Vagina (tissue), 2 donors: ENCODE measurements around the gene ACRBP. TPM values are rescaled to one million over a fixed set of nuclear protein-coding genes. Genes with fewer than 3 reads are reported as not detected.

Source experiments
- DNase-seq, 2 donors: peaks; one replicate each; pipeline ENCODE4 v3.0.0-alpha.2; 2017; ENCODE audit errors: extremely low spot score in 2 of 2
- H3K27ac ChIP-seq: fragments of 200-600 bp; sonication (generic); one replicate; pipeline ENCODE4 v1.5.1; 2019
- H3K27me3 ChIP-seq: fragments of 200-600 bp; sonication (generic); one replicate; pipeline ENCODE4 v1.5.1; 2019
- H3K36me3 ChIP-seq, 2 donors: fragments of 200-600 bp; sonication (generic); one replicate each; pipeline ENCODE4 v1.5.1; 2017 to 2019
- H3K4me1 ChIP-seq: fragments of 200-600 bp; sonication (generic); one replicate; pipeline ENCODE4 v1.5.1; 2019
- H3K4me3 ChIP-seq, 2 donors: fragments of 200-600 bp; sonication (generic); 1 replicate in 1 of 2; 2 replicates in 1 of 2; pipeline ENCODE4 v1.5.1; 2016 to 2019
- H3K9me3 ChIP-seq: fragments of 200-600 bp; sonication (generic); one replicate; pipeline ENCODE4 v1.5.1; 2019
- POLR2A ChIP-seq, 2 donors: fragments of 450-650 bp; IDR thresholded peaks; one replicate each; pipeline ENCODE4 v1.6.1; 2017; ENCODE audit warnings: antibody characterized with exemption in 2 of 2, mild to moderate bottlenecking in 2 of 2, moderate library complexity in 2 of 2
- POLR2AphosphoS5 ChIP-seq, 2 donors: sonication (generic); formaldehyde crosslinking; IDR thresholded peaks; one replicate each; pipeline ENCODE4 v1.9.0; 2017; ENCODE audit warnings: antibody characterized with exemption in 2 of 2, mild to moderate bottlenecking in 2 of 2, low read depth in 1 of 2; ENCODE audit not compliant: insufficient read depth in 1 of 2
- intact Hi-C: fragments of 100-400 bp; cut with DNase I; formaldehyde crosslinking; loops from one replicate; pipeline ENCODE4 v1.15.1; 2023
- total RNA-seq: library from RNA; depleted of rRNA; stranded (reverse); fragments of >200 nt; gene quantifications from one replicate; pipeline ENCODE4 v1.2.3, GENCODE V29; 2016
- TF ChIP-seq, protein P1 (sequence below), 3 experiments: fragments of 450-650 bp in 2 of 3; fragments of 200-600 bp in 1 of 3; sonication (generic) in 1 of 3; IDR thresholded peaks; one replicate each; pipeline ENCODE4 v1.5.1; 2017 to 2019; ENCODE audit warnings: antibody characterized with exemption in 3 of 3, mild to moderate bottlenecking in 2 of 3, moderate library complexity in 2 of 3

Gene ACRBP
- total RNA-seq, 1 donor from 2014 or later: 0.74 TPM

- Histone ChIP-seq H3K4me3 (no peak overlapping the region), H3K9me3 (no peaks in the 10 kb centered on the region), H3K4me1 (peaks cover 12% of the 10 kb centered on the region), H3K27ac (no peak overlapping the region), H3K36me3 (peaks cover 0 to 31% of the 10 kb centered on the region in 2 donors), H3K27me3 (no peaks in the 10 kb centered on the region)
- DNase-seq: no peak
- no peak for TF ChIP-seq POLR2A (IDR thresholded peaks at IDR 0.05)
- TF ChIP-seq, protein P1, sequence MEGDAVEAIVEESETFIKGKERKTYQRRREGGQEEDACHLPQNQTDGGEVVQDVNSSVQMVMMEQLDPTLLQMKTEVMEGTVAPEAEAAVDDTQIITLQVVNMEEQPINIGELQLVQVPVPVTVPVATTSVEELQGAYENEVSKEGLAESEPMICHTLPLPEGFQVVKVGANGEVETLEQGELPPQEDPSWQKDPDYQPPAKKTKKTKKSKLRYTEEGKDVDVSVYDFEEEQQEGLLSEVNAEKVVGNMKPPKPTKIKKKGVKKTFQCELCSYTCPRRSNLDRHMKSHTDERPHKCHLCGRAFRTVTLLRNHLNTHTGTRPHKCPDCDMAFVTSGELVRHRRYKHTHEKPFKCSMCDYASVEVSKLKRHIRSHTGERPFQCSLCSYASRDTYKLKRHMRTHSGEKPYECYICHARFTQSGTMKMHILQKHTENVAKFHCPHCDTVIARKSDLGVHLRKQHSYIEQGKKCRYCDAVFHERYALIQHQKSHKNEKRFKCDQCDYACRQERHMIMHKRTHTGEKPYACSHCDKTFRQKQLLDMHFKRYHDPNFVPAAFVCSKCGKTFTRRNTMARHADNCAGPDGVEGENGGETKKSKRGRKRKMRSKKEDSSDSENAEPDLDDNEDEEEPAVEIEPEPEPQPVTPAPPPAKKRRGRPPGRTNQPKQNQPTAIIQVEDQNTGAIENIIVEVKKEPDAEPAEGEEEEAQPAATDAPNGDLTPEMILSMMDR (IDR thresholded peaks at IDR 0.05): no peak
- no peak for TF ChIP-seq POLR2AphosphoS5 (IDR thresholded peaks at IDR 0.05; ENCODE audit: insufficient read depth in 1 of 2, low read depth in 1 of 2)
- intact Hi-C loops: no loop called here
These were observed 17.7 kb upstream of the ACRBP start for GRCh38 chr12:6664902-6665301.

DNA sequence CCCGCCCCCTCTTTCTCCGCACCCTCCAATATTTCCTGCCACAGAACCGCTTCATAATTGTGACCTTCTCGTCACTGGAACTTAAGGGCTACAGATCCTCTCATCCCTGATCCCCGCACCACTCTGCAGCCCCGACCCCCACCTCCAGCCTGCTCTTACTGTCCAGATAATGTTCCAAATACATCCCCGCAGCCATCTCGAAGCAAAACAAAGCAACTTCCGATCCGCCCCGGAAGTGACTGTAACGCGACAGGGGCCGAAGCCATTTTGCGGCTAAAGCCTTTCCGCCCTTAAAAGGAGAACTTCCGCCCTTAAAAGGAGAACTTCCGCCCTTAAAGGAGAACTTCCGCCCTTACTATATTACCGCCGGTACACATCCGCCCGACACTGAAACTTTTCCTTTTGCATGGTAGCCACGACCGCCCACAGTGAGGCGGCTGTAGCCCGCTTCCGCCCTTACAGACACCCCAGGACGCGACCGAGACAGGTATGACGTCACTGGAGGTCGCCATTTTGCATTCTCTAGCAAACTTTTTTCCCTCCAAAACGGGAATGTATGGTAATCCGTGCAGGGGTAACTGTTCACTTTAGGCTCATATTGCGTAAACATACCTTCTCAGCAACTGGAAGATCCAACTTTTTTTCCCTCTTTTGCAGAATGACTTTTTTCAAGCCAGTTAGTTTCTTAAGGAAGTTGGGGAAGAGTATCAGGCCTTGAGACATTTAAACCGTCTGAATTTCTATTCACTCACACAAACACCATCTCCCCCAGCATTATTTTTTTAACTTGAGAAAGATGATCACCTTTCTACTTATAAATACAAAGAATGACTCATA lies 15.9 kb upstream of the ACRBP start, which contains the start of gene ING4:
ING4 (minus strand) TSS at position 214 of the 837 bp plus-strand sequence; CDS start at position 196, 18 bp downstream.
- Histone ChIP-seq H3K27me3 (no peaks in the 10 kb centered on the region), H3K9me3 (no peaks in the 10 kb centered on the region), H3K4me1 (peaks cover 15% of the 10 kb centered on the region), H3K27ac (peak within 1 kb of the TSS; percentile 68), H3K4me3 (peak within 1 kb of the TSS; percentile 69 to 70), H3K36me3 (peaks cover 0 to 19% of the 10 kb centered on the region in 2 donors)
- TF ChIP-seq, protein P1 (IDR thresholded peaks at IDR 0.05): no peak
- TF ChIP-seq POLR2A (IDR thresholded peaks at IDR 0.05) (no peak), POLR2AphosphoS5 (IDR thresholded peaks at IDR 0.05; ENCODE audit: insufficient read depth in 1 of 2, low read depth in 1 of 2) (peak; percentile 83 to 98)
- intact Hi-C loops: loop anchor here (1.0 kb wide), 1 partner anchor 26 kb away; the partner anchor contains the start of gene ZNF384
- DNase-seq: peak in 1 of 2 donors; percentile 99

- DNase-seq: no peak
- intact Hi-C loops: no loop called here
- peak overlapping the region; percentile 68 for H3K27ac ChIP-seq
- no peak for TF ChIP-seq POLR2A (IDR thresholded peaks at IDR 0.05)
- TF ChIP-seq, protein P1 (IDR thresholded peaks at IDR 0.05): no peak
- TF ChIP-seq POLR2AphosphoS5 (IDR thresholded peaks at IDR 0.05; ENCODE audit: insufficient read depth in 1 of 2, low read depth in 1 of 2): no peak
- no peaks in the 10 kb centered on the region for H3K9me3 ChIP-seq
- peaks cover 18% of the 10 kb centered on the region for H3K4me1 ChIP-seq
- H3K4me3 ChIP-seq: peak overlapping the region; percentile 69 to 70
- H3K27me3 ChIP-seq: no peaks in the 10 kb centered on the region
- peaks cover 0 to 19% of the 10 kb centered on the region in 2 donors for H3K36me3 ChIP-seq
These were observed 15.3 kb upstream of the ACRBP start for GRCh38 chr12:6662602-6662905.

DNA sequence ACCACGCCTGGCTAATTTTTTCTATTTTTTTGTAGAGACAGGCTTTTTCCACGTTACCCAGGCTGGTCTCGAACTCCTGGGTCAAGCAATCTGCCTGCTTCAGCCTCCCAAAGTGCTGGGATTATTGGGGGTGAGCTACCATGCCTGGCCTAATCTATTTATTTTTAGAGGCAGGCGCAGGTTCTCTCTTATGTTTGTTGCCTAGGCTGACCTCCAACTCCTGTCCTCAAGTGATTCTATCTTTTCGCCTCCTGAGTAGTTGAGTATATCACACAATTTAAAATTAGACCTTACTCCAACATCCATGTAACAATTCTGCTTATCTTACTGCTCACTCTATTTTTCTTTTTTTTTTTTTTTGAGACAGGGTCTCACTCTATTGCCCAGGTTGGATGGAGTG lies 6.8 kb upstream of the ACRBP start:
- intact Hi-C loops: no loop called here
- H3K9me3 ChIP-seq: no peaks in the 10 kb centered on the region
- DNase-seq: no peak
- H3K4me1 ChIP-seq: peaks cover 6% of the 10 kb centered on the region
- peaks cover 0 to 77% of the 10 kb centered on the region in 2 donors for H3K36me3 ChIP-seq
- TF ChIP-seq, protein P1 (IDR thresholded peaks at IDR 0.05): no peak
- TF ChIP-seq POLR2AphosphoS5 (IDR thresholded peaks at IDR 0.05; ENCODE audit: insufficient read depth in 1 of 2, low read depth in 1 of 2): no peak
- H3K4me3 ChIP-seq: no peak overlapping the region
- H3K27ac ChIP-seq: no peak overlapping the region
- no peaks in the 10 kb centered on the region for H3K27me3 ChIP-seq

- Histone ChIP-seq H3K27ac (no peak overlapping the region), H3K9me3 (no peaks in the 10 kb centered on the region), H3K27me3 (no peaks in the 10 kb centered on the region), H3K4me3 (no peak overlapping the region), H3K4me1 (peaks cover 5% of the 10 kb centered on the region), H3K36me3 (peaks cover 0 to 77% of the 10 kb centered on the region in 2 donors)
- intact Hi-C loops: no loop called here
- DNase-seq: no peak
- TF ChIP-seq, protein P1 (IDR thresholded peaks at IDR 0.05): no peak
- TF ChIP-seq POLR2A (IDR thresholded peaks at IDR 0.05) (no peak), POLR2AphosphoS5 (IDR thresholded peaks at IDR 0.05; ENCODE audit: insufficient read depth in 1 of 2, low read depth in 1 of 2) (no peak)
These were observed 6.1 kb upstream of the ACRBP start for GRCh38 chr12:6653342-6653741.
